Esophagus muscularis mucosa (tissue), 3 donors: ENCODE results near the gene CCDC159.

ENCODE experiments used
- POLR2A ChIP-seq: fragments of 450-650 bp; IDR thresholded peaks from one replicate; pipeline ENCODE4 v1.6.1; 2017; ENCODE audit warnings: antibody characterized with exemption, moderate library complexity, mild to moderate bottlenecking, low read depth
- POLR2AphosphoS5 ChIP-seq, 2 donors: sonication (generic); formaldehyde crosslinking; IDR thresholded peaks; one replicate each; pipeline ENCODE4 v1.6.1; 2017; ENCODE audit warnings: antibody characterized with exemption in 2 of 2
- TF ChIP-seq, protein P1 (sequence below), 3 experiments: fragments of 200-600 bp in 2 of 3; fragments of 450-650 bp in 1 of 3; sonication (generic) in 2 of 3; IDR thresholded peaks; one replicate each; pipeline ENCODE4 v1.5.1; 2017 to 2019; ENCODE audit warnings: antibody characterized with exemption in 3 of 3, mild to moderate bottlenecking in 2 of 3, moderate library complexity in 1 of 3

DNA sequence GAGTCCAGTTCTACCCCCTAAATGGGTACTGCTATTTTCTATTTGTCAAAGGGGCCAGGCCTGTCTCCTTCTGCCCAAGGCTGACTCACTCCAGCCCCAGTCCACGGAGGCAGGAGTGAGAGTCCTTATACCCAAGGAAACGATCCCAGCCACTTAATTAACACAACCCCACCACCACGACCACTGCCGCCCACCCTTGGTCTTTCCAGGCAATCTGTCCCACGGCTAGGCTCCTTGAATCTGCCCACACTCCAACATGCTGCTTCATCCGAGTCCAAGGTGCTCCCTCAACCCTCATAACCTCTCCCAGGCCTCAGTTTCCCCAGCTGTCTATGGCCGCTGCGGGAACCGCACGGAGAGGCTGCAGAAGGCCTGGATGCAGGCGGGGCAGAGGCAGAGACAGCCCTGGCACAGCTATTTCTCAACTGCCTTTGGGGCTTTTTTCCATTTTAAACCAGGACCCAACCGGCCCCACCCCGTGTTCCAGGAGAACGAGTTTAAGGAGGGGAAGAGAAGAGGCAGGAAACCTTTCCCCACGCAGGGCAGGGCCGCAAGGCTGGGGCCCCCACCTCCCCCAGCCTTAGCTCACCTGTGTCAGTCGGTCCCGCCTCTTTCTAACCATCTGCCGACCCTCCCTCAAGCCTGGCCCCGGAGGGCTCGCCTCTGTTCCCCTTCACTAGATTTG is 7.6 kb upstream of the CCDC159 start:
- TF ChIP-seq, protein P1, sequence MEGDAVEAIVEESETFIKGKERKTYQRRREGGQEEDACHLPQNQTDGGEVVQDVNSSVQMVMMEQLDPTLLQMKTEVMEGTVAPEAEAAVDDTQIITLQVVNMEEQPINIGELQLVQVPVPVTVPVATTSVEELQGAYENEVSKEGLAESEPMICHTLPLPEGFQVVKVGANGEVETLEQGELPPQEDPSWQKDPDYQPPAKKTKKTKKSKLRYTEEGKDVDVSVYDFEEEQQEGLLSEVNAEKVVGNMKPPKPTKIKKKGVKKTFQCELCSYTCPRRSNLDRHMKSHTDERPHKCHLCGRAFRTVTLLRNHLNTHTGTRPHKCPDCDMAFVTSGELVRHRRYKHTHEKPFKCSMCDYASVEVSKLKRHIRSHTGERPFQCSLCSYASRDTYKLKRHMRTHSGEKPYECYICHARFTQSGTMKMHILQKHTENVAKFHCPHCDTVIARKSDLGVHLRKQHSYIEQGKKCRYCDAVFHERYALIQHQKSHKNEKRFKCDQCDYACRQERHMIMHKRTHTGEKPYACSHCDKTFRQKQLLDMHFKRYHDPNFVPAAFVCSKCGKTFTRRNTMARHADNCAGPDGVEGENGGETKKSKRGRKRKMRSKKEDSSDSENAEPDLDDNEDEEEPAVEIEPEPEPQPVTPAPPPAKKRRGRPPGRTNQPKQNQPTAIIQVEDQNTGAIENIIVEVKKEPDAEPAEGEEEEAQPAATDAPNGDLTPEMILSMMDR (IDR thresholded peaks at IDR 0.05), result no peak
- TF ChIP-seq POLR2A (no peak), POLR2AphosphoS5 (IDR thresholded peaks at IDR 0.05) (no peak)
